ENCODE results near the gene BICDL1.

The BICDL1 gene

GRCh38 chr12:120099738-120100137, 110.7 kb downstream of the BICDL1 start:
- in situ Hi-C loops (cut with MboI; ENCODE audit: low sequenced_read_pairs): no loop called here

- in situ Hi-C loops (cut with MboI; ENCODE audit: low sequenced_read_pairs): no loop called here
Observed at GRCh38 chr12:120100630-120101029, 111.6 kb downstream of the BICDL1 start.

GRCh38 chr12:120101182-120101581, 112.1 kb downstream of the BICDL1 start:
- in situ Hi-C loops (cut with MboI; ENCODE audit: low sequenced_read_pairs): no loop called here

GRCh38 chr12:120101617-120102016, 112.6 kb downstream of the BICDL1 start:
- in situ Hi-C loops (cut with MboI; ENCODE audit: low sequenced_read_pairs): no loop called here

- in situ Hi-C loops (cut with MboI; ENCODE audit: low sequenced_read_pairs): no loop called here
Observed at GRCh38 chr12:120102189-120103043, 113.4 kb downstream of the BICDL1 start.

- in situ Hi-C loops (cut with MboI; ENCODE audit: low sequenced_read_pairs): no loop called here
Observed at GRCh38 chr12:120103044-120103338, 114.0 kb downstream of the BICDL1 start.

GRCh38 chr12:120103371-120103770, 114.3 kb downstream of the BICDL1 start:
- in situ Hi-C loops (cut with MboI; ENCODE audit: low sequenced_read_pairs): no loop called here

- in situ Hi-C loops (cut with MboI; ENCODE audit: low sequenced_read_pairs): no loop called here
Observed at GRCh38 chr12:120106151-120106550, 117.1 kb downstream of the BICDL1 start.

- in situ Hi-C loops (cut with MboI; ENCODE audit: low sequenced_read_pairs): no loop called here
Observed at GRCh38 chr12:120109570-120110267, 120.7 kb downstream of the BICDL1 start.

- in situ Hi-C loops (cut with MboI; ENCODE audit: low sequenced_read_pairs): no loop called here
Observed at GRCh38 chr12:120110550-120111501, 121.8 kb downstream of the BICDL1 start.

- in situ Hi-C loops (cut with MboI; ENCODE audit: low sequenced_read_pairs): no loop called here
Observed at GRCh38 chr12:120115066-120115465, 126.0 kb downstream of the BICDL1 start.

- in situ Hi-C loops (cut with MboI; ENCODE audit: low sequenced_read_pairs): no loop called here
Observed at GRCh38 chr12:120115692-120116440, 126.8 kb downstream of the BICDL1 start.

GRCh38 chr12:120116441-120116791, 127.4 kb downstream of the BICDL1 start, which contains the start of gene RAB35:
Gene RAB35 (minus strand): TSS chr12:120116753. CDS start chr12:120116650, 103 bp downstream.
- in situ Hi-C loops (cut with MboI; ENCODE audit: low sequenced_read_pairs): no loop called here

- in situ Hi-C loops (cut with MboI; ENCODE audit: low sequenced_read_pairs): no loop called here
Observed at GRCh38 chr12:120116792-120117651, 128.0 kb downstream of the BICDL1 start.

GRCh38 chr12:120117961-120118320, 128.9 kb downstream of the BICDL1 start:
- in situ Hi-C loops (cut with MboI; ENCODE audit: low sequenced_read_pairs): no loop called here

GRCh38 chr12:120118321-120119061, 129.5 kb downstream of the BICDL1 start:
- in situ Hi-C loops (cut with MboI; ENCODE audit: low sequenced_read_pairs): no loop called here

GRCh38 chr12:120119271-120119973, 130.4 kb downstream of the BICDL1 start:
- in situ Hi-C loops (cut with MboI; ENCODE audit: low sequenced_read_pairs): no loop called here

- in situ Hi-C loops (cut with MboI; ENCODE audit: low sequenced_read_pairs): no loop called here
Observed at GRCh38 chr12:120121343-120121742, 132.3 kb downstream of the BICDL1 start.
